ENCODE measurements around the gene ADGRG4. TPM values are rescaled to one million over a fixed set of nuclear protein-coding genes. Genes with fewer than 3 reads are reported as not detected.

The ADGRG4 gene
- total and polyA plus RNA-seq, 2 of the 8 experiments (the other 6 are each of a cell fraction or from before 2014, with no cell fraction given): not detected

GRCh38 chrX:136390921-136391320, 90.2 kb downstream of the ADGRG4 start (continued):
- no peak for TF ChIP-seq TAF1 (IDR thresholded peaks at IDR 0.05; ENCODE audit: low read depth, low read length)
- no peak for TF ChIP-seq CREB1 (IDR thresholded peaks at IDR 0.05)
- TF ChIP-seq SAP30 (IDR thresholded peaks at IDR 0.05; ENCODE audit: insufficient read depth, insufficient replicate concordance, low read length): no peak
- no peak for TF ChIP-seq SP2 (IDR thresholded peaks at IDR 0.05; ENCODE audit: low read length)
- no peak for TF ChIP-seq E2F6 (IDR thresholded peaks at IDR 0.05)
- no peak for TF ChIP-seq ATF3 (IDR thresholded peaks at IDR 0.05; ENCODE audit: insufficient read depth, low read depth, low read length)
- TF ChIP-seq FOSL1 (IDR thresholded peaks at IDR 0.05; ENCODE audit: insufficient read depth, low read depth, low read length): no peak
- no peak for TF ChIP-seq GABPA (IDR thresholded peaks at IDR 0.05; ENCODE audit: borderline replicate concordance, insufficient read depth, low read length)
- TF ChIP-seq HDAC6 (IDR thresholded peaks at IDR 0.05; ENCODE audit: low read depth, low read length): no peak
